GM06990 (cell line): Measurements from ENCODE around the gene IL12RB2.

Source experiments
- DNase-seq: peaks from one replicate; pipeline ENCODE4 v3.0.0-alpha.2; 2011; ENCODE audit not compliant: insufficient read length; ENCODE audit errors: extremely low read depth
- H3K27me3 ChIP-seq: replicated peaks from 2 replicates; pipeline ENCODE4 v1.6.0; 2011; ENCODE audit warnings: low read length; ENCODE audit not compliant: control insufficient read depth, insufficient read depth
- H3K36me3 ChIP-seq: 2 replicates; pipeline ENCODE4 v1.5.1; 2011; ENCODE audit warnings: low read length; ENCODE audit not compliant: control insufficient read depth, insufficient read depth
- H3K4me3 ChIP-seq: replicated peaks from 2 replicates; pipeline ENCODE4 v1.5.1; 2011; ENCODE audit warnings: low read depth, mild to moderate bottlenecking, control low read depth, low read length
- TF ChIP-seq, protein P1 (sequence below): IDR thresholded peaks from 2 replicates; pipeline ENCODE4 v1.5.1; 2011; ENCODE audit warnings: low read length, control low read depth, mild to moderate bottlenecking, inconsistent platforms; ENCODE audit not compliant: insufficient read depth, poor library complexity, severe bottlenecking

The IL12RB2 gene

DNA sequence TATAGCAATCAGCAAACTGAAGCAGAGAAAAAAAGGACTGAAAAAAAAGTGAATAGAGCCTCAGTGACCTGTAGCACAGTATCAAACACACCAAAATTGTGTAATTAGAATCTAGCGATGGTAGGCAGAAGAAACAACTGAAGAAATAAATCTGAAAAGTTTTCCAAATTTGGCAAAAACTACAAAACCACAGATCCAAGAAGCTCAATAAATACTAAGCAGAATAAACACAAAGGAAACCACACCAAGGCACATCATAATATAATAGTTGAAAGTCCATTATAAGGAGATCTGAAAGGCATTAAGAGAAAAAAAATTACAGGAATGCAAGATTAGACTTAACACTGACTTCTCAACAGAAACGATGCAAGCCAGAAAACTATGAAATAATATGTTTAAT, 7.1 kb upstream of the IL12RB2 start:
- DNase-seq, result no peak
- Histone ChIP-seq H3K36me3 (no peaks in the 10 kb centered on the region), H3K4me3 (no peak overlapping the region), H3K27me3 (no peaks in the 10 kb centered on the region)
- TF ChIP-seq, protein P1, sequence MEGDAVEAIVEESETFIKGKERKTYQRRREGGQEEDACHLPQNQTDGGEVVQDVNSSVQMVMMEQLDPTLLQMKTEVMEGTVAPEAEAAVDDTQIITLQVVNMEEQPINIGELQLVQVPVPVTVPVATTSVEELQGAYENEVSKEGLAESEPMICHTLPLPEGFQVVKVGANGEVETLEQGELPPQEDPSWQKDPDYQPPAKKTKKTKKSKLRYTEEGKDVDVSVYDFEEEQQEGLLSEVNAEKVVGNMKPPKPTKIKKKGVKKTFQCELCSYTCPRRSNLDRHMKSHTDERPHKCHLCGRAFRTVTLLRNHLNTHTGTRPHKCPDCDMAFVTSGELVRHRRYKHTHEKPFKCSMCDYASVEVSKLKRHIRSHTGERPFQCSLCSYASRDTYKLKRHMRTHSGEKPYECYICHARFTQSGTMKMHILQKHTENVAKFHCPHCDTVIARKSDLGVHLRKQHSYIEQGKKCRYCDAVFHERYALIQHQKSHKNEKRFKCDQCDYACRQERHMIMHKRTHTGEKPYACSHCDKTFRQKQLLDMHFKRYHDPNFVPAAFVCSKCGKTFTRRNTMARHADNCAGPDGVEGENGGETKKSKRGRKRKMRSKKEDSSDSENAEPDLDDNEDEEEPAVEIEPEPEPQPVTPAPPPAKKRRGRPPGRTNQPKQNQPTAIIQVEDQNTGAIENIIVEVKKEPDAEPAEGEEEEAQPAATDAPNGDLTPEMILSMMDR, result no peak

DNA sequence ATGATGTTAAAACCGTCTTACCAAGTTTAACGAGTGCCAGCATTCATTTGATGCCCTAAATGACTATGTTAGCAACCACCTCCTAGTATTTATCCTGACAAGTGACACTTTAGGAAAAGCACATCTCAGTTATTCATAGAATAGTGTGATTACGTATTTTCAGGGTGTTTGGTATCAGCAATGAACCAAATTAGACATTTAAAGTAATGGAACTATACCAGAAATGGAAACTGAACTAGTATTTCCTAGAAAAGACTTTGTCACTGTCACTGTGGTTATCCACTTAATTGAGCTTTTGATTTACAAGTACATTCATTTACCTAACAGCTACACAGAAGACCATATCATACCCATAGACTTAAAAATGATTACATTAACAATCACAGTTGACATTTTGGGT, 3.6 kb upstream of the IL12RB2 start:
- no peaks in the 10 kb centered on the region for H3K36me3 ChIP-seq
- H3K27me3 ChIP-seq, result no peaks in the 10 kb centered on the region
- DNase-seq, result no peak
- no peak overlapping the region for H3K4me3 ChIP-seq
- TF ChIP-seq, protein P1, result no peak

DNA sequence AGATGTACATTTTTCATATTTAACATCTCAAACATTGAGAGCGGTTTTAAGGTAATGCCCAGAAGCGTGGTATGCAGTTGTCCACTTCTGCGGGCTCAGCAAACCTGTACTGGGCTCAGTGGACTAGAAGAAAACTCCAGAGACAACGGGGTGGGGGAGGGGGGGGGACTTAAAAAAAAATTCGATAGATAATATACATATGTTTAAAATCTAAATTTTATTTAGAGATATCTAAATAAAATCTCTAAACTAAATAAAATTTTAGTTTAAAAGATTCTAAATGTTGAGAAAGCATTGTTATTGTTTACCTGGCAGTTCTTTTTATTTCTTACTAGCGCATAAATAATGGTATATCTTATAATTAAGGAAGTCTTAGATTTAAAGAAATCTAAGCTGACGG, 1.1 kb upstream of the IL12RB2 start:
- no peaks in the 10 kb centered on the region for H3K27me3 ChIP-seq
- no peaks in the 10 kb centered on the region for H3K36me3 ChIP-seq
- H3K4me3 ChIP-seq, result no peak overlapping the region
- TF ChIP-seq, protein P1, result no peak
- DNase-seq, result no peak

DNA sequence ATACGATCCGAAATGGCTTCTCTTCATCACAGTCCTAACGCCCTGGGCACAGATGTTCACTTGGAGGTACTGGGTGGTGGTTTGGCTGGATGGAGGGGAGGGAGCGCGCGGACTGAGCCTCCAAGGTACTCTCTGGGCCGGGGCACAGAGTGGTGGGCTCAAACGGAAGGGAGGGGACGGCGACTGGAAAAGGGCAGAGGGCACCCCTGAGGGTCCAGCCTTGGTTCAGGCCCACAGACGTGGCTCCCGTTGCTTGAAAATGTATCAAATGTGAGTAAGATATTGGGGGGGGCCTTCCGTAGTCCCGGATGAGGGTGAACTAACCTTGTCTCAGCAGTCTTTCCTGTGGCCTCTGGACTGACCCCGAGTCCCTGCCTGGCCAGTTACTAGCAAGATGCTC, 463 bp downstream of the IL12RB2 start:
- TF ChIP-seq, protein P1, result no peak
- DNase-seq, result no peak
- Histone ChIP-seq H3K27me3 (no peaks in the 10 kb centered on the region), H3K4me3 (no peak overlapping the region; the same call in 1 of the 2 replicates), H3K36me3 (no peaks in the 10 kb centered on the region)

DNA sequence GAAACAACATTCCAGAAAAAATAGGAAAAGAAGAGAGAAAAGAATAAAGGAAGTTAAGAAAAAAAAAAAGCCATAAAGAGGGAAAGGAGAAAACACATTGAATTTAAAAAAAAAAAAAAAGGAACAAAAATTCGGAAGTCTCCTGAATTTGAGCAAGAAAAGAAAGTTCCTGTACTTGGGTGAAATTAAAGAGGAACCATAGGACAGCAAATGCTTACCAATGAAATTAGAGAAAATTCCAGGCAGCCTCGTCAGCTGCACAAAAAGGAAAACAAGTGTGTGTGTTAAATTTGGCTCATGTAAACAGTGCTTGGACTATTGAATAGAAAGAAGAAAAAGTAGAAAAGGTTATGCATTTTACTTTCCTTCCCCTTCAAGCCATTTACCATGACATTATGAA, 4.9 kb downstream of the IL12RB2 start:
- no peak for DNase-seq
- TF ChIP-seq, protein P1, result no peak
- Histone ChIP-seq H3K36me3 (no peaks in the 10 kb centered on the region), H3K4me3 (no peak overlapping the region), H3K27me3 (no peaks in the 10 kb centered on the region)
